ENCODE measurements around the gene CST3. TPM values are rescaled to one million over a fixed set of nuclear protein-coding genes. Genes with fewer than 3 reads are reported as not detected.

Gene CST3
- total and polyA plus RNA-seq, 5 donors: 785 to 1,076 (median 963) TPM

- no peaks in the 10 kb centered on the region for H3K4me1 ChIP-seq (ENCODE audit: control insufficient read depth, insufficient read depth, low read length)
- no peak overlapping the region for H3K27ac ChIP-seq (ENCODE audit: low read length)
- DNase-seq: no peak
- no peak overlapping the region for H3K4me3 ChIP-seq (ENCODE audit: low read length)
- no peaks in the 10 kb centered on the region for H3K9me3 ChIP-seq (ENCODE audit: control insufficient read depth, low read length)
- no peaks in the 10 kb centered on the region for H3K27me3 ChIP-seq (ENCODE audit: control insufficient read depth, insufficient read depth)
- intact Hi-C loops (cut with DNase I): no loop called here
- no peak for ATAC-seq
Observed at GRCh38 chr20:23598481-23598880, 39.3 kb downstream of the CST3 start.

DNA sequence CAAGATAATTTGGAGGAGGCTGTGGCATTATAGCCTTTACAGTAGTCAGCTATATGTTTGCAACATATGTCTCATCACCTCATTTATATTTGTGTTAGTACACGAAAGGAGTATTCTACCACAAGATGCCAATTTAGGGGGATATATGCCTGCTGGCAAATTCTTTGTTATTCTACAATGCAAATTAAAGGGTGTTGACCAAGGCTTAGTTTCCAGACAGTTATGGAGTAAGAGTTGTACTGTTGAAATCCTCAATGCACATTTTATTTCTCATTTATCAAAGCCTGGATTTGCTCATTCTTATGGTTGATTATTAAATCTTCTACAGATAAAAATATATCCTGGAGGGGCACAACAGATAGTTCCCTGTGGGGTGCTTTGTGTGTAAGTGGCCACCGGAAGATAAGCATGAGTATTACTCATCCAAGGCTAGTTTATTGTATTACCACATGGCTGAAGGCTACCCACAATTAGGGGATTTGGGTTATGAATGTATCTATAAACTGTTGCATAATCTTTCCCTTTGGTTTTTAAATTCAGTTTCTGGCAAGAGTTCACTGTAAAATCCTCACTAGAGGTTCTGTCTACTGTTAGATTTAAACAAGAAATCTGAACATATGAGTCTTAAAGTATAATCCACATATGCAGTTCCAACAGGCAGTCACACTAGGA, 41.0 kb downstream of the CST3 start:
- no peak overlapping the region for H3K27ac ChIP-seq (ENCODE audit: low read length)
- H3K4me1 ChIP-seq (ENCODE audit: control insufficient read depth, insufficient read depth, low read length): no peaks in the 10 kb centered on the region
- ATAC-seq: no peak
- H3K27me3 ChIP-seq (ENCODE audit: control insufficient read depth, insufficient read depth): no peaks in the 10 kb centered on the region
- no peaks in the 10 kb centered on the region for H3K9me3 ChIP-seq (ENCODE audit: control insufficient read depth, low read length)
- DNase-seq: no peak
- WGBS: 52% methylated on average over 2 of the region's 2 CpGs
- intact Hi-C loops (cut with DNase I): no loop called here
- no peak overlapping the region for H3K4me3 ChIP-seq (ENCODE audit: low read length)

DNA sequence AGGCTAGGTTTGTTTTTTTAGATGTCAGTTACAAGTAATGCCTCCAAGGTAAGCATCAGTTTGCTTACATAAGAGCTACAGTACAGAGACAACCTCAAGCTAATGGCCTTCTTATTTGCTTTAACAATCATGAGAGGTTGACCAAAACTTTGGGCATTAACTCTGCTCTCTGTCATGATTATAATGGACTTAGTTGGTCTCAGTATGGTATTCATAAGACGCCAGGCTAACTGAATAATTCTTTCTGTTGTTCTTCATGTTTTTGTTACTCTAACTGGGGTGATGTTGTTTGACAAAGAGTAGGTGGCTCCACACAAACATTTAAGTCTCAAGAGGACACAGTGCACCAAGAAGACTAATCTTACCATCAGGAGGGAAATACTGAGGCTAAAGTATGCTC, 41.8 kb downstream of the CST3 start:
- WGBS: 62% methylated on average over 1 of the region's 1 CpG
- Histone ChIP-seq H3K4me3 (ENCODE audit: low read length) (no peak overlapping the region), H3K27ac (ENCODE audit: low read length) (no peak overlapping the region), H3K27me3 (ENCODE audit: control insufficient read depth, insufficient read depth) (no peaks in the 10 kb centered on the region), H3K4me1 (ENCODE audit: control insufficient read depth, insufficient read depth, low read length) (no peaks in the 10 kb centered on the region), H3K9me3 (ENCODE audit: control insufficient read depth, low read length) (no peaks in the 10 kb centered on the region)
- DNase-seq (no peak), ATAC-seq (no peak)
- intact Hi-C loops (cut with DNase I): no loop called here

- Histone ChIP-seq H3K4me1 (ENCODE audit: control insufficient read depth, insufficient read depth, low read length) (no peaks in the 10 kb centered on the region), H3K27me3 (ENCODE audit: control insufficient read depth, insufficient read depth) (no peaks in the 10 kb centered on the region), H3K4me3 (ENCODE audit: low read length) (no peak overlapping the region), H3K27ac (ENCODE audit: low read length) (no peak overlapping the region), H3K9me3 (ENCODE audit: control insufficient read depth, low read length) (no peaks in the 10 kb centered on the region)
- no peak for ATAC-seq
- DNase-seq: peak in 1 of 3 donors; percentile 6
- intact Hi-C loops (cut with DNase I): no loop called here
- 87% methylated on average over 10 of the region's 10 CpGs for WGBS
Observed at GRCh38 chr20:23588434-23589403, 49.0 kb downstream of the CST3 start.

DNA sequence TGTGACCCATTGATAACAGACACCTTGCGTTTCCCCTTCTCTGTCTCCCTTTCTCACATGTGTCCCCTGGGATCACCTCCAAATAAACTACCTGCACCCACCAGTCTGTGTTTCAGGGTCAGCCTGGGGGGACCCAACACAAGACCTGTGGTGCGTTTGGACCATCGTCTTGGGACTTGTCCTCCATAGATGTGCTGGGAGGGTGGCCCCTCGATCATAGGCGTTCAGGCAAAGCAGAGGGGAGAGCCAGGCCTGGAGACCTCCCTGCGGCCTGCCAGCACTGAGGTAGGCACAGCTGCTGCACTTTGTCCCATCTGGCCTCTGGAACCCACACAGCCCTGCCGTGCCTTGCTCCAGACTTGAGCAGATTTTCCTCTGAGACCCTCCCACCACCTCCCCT, 50.1 kb downstream of the CST3 start:
- H3K27me3 ChIP-seq (ENCODE audit: control insufficient read depth, insufficient read depth): no peaks in the 10 kb centered on the region
- intact Hi-C loops (cut with DNase I): no loop called here
- no peak overlapping the region for H3K4me3 ChIP-seq (ENCODE audit: low read length)
- ATAC-seq (no peak), DNase-seq (no peak)
- 75% methylated on average over 7 of the region's 7 CpGs for WGBS
- H3K27ac ChIP-seq (ENCODE audit: low read length): no peak overlapping the region
- H3K4me1 ChIP-seq (ENCODE audit: control insufficient read depth, insufficient read depth, low read length): no peaks in the 10 kb centered on the region
- no peaks in the 10 kb centered on the region for H3K9me3 ChIP-seq (ENCODE audit: control insufficient read depth, low read length)

- WGBS: 61% methylated on average over 13 of the region's 13 CpGs
- Histone ChIP-seq H3K27me3 (ENCODE audit: control insufficient read depth, insufficient read depth) (no peaks in the 10 kb centered on the region), H3K4me3 (ENCODE audit: low read length) (no peak overlapping the region), H3K27ac (ENCODE audit: low read length) (no peak overlapping the region), H3K9me3 (ENCODE audit: control insufficient read depth, low read length) (no peaks in the 10 kb centered on the region), H3K4me1 (ENCODE audit: control insufficient read depth, insufficient read depth, low read length) (no peaks in the 10 kb centered on the region)
- intact Hi-C loops (cut with DNase I): no loop called here
- DNase-seq (peak in 1 of 3 donors; percentile 46), ATAC-seq (no peak)
Observed at GRCh38 chr20:23586735-23587525, 50.8 kb downstream of the CST3 start.

GRCh38 chr20:23585808-23586734, 51.7 kb downstream of the CST3 start:
- Histone ChIP-seq H3K9me3 (ENCODE audit: control insufficient read depth, low read length) (no peaks in the 10 kb centered on the region), H3K4me3 (ENCODE audit: low read length) (no peak overlapping the region), H3K27ac (ENCODE audit: low read length) (no peak overlapping the region), H3K4me1 (ENCODE audit: control insufficient read depth, insufficient read depth, low read length) (no peaks in the 10 kb centered on the region), H3K27me3 (ENCODE audit: control insufficient read depth, insufficient read depth) (no peaks in the 10 kb centered on the region)
- DNase-seq (peak in 1 of 3 donors; percentile 4), ATAC-seq (no peak)
- intact Hi-C loops (cut with DNase I): no loop called here
- WGBS: 72% methylated on average over 5 of the region's 5 CpGs

- Histone ChIP-seq H3K4me3 (ENCODE audit: low read length) (no peak overlapping the region), H3K27me3 (ENCODE audit: control insufficient read depth, insufficient read depth) (no peaks in the 10 kb centered on the region), H3K9me3 (ENCODE audit: control insufficient read depth, low read length) (no peaks in the 10 kb centered on the region), H3K4me1 (ENCODE audit: control insufficient read depth, insufficient read depth, low read length) (no peaks in the 10 kb centered on the region), H3K27ac (ENCODE audit: low read length) (no peak overlapping the region)
- ATAC-seq (no peak), DNase-seq (peak in 1 of 3 donors; percentile 12)
- intact Hi-C loops (cut with DNase I): no loop called here
- WGBS: 69% methylated on average over 5 of the region's 5 CpGs
Observed at GRCh38 chr20:23585449-23585807, 52.3 kb downstream of the CST3 start.

DNA sequence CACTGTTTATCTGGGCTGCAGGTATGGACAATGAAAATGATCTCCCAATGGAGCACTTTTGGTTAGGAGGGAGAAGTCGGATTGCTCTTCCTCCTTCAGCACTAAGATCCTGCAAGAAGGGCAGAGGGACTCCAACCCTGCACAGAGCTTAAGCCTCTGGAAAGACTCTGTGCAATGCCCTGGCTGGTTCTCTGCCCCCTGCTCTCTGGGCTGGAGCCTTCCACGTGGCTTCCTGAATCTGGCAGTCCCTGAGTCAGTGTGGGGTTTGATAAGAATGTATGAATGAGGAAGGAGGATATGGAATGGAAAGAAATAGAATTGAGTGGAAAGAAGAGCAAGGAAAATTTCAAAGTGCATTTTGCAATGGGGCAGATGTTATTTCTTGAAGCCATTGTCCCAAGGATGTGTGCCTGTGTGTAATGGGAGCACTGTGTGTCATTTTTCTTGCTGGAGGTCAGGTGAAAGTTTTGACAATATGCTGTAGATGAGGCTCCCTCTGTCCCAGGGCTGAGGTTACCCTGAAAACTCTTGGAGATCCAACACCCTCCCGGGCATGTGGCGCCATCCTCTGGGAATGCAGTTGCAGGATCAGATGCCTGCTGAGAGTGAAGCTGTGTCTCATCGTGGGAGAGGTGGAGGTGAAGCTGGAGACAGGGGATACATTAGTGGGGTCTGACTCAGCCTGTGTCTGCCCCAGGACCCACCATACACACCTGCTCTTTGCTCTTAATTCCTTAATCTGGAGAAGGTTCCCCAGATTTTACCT, 53.1 kb downstream of the CST3 start:
- DNase-seq (peak in 1 of 3 donors; percentile 14), ATAC-seq (no peak)
- no peak overlapping the region for H3K27ac ChIP-seq (ENCODE audit: low read length)
- WGBS: 57% methylated on average over 5 of the region's 5 CpGs
- no peaks in the 10 kb centered on the region for H3K9me3 ChIP-seq (ENCODE audit: control insufficient read depth, low read length)
- H3K4me1 ChIP-seq (ENCODE audit: control insufficient read depth, insufficient read depth, low read length): no peaks in the 10 kb centered on the region
- intact Hi-C loops (cut with DNase I): no loop called here
- H3K4me3 ChIP-seq (ENCODE audit: low read length): no peak overlapping the region
- no peaks in the 10 kb centered on the region for H3K27me3 ChIP-seq (ENCODE audit: control insufficient read depth, insufficient read depth)

All from right cardiac atrium (tissue), 5 donors.